GM21526 (cell line): ENCODE measurements around the gene GRM3.

Experiments used
- ATAC-seq: cut with Tn5 transposase; IDR thresholded peaks from one replicate; pipeline ENCODE4 v1.9.1; 2021; ENCODE audit warnings: moderate library complexity; ENCODE audit not compliant: unreplicated experiment, low FRiP score

GRM3 gene

DNA sequence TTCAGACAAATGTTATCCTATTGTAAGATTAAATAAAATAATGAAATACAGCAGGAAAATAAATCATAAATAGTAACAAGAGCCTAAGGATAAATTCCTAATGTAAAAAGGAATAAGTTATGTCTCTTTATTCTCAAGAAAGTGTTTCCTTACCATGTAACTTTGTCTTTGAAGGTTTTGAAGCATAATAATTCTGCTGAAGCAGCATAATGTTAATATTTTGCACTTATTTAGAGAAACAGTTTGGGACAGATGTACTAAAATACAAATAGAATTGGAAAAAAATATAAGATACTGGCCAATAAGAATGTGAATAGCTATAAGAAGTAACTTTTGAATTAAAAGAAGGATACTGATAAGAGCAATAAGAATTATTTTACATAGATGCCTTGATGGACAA lies 45.7 kb downstream of the GRM3 start:
- ATAC-seq, result no peak

DNA sequence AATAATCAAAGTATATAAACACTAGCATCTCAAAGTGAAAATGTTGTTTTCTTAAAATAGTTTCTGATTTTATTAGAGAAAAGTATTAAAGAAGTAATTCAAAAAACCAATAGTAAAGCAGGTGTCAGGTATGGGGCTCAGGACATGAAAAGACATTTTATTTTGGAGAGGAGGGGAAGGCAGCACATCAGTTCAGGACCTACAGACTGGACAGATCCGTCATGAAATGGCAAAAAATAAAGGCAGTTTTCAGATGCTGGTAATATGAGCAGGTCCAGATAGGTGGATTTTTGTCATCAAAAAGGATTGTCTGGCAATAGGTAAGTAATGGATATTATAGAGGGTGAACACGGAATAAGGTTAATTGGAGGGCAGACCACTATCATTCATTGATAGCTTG lies 49.0 kb downstream of the GRM3 start:
- ATAC-seq, result no peak

DNA sequence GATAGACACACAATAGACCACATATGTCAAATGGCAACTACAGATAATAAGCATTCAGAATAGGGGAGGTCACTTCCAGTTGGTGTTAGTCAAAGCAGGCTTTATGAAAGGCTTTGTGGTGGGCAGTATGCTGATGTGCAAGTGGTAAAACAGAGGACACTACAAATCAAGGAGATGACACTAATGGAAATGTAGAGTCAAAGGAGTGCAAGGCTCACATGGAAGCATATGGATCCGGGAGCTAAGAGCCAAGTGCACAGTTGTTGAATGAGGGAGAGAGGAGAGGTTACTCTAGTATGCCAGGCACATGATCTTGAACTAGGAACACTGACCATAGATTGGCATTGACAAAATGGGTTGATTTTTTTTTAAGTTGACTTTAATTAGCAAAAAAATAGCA lies 62.7 kb downstream of the GRM3 start:
- ATAC-seq, result no peak

DNA sequence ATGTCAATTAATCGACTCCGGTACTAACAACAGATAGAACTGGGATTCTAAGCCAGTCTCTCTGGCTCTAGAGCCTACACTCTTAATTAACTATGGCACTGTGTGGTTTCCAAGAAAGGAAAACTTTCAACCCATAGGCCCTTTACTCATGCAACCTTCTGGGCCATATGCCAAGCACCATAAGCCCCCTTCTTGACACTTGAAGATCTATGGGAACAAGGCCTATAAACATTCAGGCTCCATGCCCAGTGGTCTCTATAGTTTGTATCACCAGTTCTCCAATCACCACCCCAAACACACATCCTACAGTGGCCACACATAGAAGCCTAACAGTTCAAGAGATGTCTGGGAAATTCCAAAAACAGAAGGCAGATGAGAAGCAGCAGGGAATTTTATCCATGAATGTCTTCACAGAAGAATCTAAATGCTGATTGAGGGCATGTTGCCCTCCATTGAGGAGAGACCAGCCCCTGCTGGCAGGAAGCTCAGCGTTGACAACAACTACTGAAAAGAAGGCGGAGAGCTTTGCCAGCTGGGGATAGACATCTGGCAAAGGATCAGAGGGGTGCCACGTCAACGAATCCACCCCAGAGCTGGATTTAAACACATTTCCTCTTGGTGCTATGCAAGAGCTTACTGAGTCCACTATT lies 64.4 kb downstream of the GRM3 start:
- no peak for ATAC-seq

GRCh38 chr7:86720306-86720705 lies 76.6 kb downstream of the GRM3 start:
- no peak for ATAC-seq

GRCh38 chr7:86733783-86734182 lies 90.1 kb downstream of the GRM3 start:
- no peak for ATAC-seq

- no peak for ATAC-seq
These were observed 101.5 kb downstream of the GRM3 start for GRCh38 chr7:86745013-86745745.

- ATAC-seq, result no peak
These were observed 104.0 kb downstream of the GRM3 start for GRCh38 chr7:86747698-86748097.

GRCh38 chr7:86748201-86748600 lies 104.5 kb downstream of the GRM3 start:
- ATAC-seq, result no peak

DNA sequence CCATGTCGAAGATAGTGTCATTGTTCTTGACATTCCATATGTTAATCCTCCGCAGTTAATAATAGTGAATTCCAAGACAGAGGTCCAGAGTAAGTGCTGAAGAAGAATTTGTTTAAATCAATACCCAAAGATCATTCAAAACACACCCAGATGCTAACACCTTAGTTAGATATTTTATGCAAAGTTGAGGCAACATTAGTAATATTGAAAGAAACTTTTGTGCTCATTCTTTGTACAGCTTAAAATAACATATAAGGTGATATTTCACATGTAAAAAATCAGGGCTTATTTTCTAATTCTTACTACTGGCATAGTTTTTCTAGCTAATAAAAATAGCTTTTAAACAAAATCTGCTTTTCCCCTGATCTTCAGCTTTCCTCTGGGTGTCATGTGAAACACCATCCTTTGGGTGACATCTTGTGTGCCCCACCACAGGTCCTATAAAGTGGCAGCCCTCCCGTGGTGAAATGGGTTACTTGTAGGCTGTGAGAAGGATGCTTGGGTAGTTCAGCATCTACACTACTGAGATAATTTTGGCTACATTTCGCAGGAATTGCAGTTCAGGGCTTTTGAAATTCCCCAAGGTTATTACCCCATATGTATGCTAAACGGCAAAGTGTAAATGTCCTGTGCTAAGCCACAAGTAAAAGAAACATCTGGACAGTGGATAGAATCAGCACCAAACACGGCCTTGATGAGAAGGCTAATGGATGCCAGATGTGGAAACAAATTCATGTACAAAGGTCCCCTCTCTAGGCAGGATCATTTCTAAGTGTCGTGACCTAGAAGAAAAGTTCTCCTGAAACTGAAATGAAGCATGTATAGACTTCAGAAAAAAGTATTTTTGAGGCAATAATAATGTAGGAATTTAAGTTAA lies 105.4 kb downstream of the GRM3 start:
- ATAC-seq, result peak; percentile 47

GRCh38 chr7:86749741-86750665 lies 106.3 kb downstream of the GRM3 start:
- ATAC-seq, result no peak

GRCh38 chr7:86760236-86760635 lies 116.5 kb downstream of the GRM3 start:
- ATAC-seq, result no peak

- ATAC-seq, result no peak
These were observed 118.4 kb downstream of the GRM3 start for GRCh38 chr7:86762129-86762528.

- no peak for ATAC-seq
These were observed 122.2 kb downstream of the GRM3 start for GRCh38 chr7:86765931-86766330.

DNA sequence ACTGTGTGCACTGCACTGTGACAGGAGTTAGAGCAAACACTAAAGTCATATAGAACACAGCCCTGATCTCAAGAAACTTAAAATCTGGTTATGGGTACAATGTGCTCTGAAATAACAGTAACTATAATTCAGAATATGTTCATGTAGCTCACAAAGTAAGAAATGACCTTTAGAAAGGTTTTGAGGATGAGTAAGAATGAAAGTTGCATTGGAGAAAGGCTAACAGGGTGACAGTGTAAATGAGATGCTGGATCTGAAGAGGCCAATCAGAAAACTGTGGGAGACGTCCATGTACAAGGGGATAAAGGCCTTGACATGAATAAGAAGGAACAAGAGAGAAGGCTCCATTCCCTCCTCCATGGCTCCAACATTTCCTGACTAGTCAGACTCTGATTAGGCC lies 124.7 kb downstream of the GRM3 start:
- ATAC-seq, result peak; percentile 36

DNA sequence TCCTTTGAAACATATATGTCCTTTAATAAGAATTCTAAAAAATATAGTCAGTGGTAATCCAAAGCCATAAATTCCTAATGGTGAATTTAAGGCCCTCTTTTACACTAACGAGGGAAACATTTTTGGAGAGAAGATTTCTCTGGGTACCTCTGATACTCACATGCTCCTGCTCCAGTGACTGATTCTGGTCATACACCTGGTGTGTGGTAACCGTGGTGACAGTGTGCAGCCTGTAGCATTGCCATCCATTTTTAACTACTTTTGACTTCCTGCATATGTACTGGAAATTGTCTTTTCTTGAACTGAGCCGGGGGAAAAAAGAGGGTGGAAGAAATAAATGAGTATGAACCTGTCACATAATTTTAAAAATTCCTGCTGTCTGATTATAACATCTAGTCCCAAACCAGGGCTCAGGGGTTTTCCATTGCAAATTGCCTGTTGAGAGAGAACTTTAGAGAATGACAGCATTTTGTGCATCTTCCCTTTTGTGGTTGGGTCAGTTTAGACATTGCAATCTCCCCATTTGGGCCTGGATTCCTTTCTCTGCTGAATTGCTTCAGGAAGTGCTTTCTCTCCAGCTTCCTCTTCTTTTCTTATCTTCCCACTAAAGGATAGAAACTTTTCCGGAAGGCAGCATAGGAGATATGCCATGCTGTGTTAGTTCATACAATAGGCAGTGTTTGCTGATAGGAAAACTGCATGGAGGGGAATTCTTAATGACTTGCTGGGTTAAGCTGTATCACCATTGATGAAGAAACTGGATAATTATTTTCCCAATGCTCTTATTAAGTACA lies 125.5 kb downstream of the GRM3 start:
- ATAC-seq, result peak; percentile 95

DNA sequence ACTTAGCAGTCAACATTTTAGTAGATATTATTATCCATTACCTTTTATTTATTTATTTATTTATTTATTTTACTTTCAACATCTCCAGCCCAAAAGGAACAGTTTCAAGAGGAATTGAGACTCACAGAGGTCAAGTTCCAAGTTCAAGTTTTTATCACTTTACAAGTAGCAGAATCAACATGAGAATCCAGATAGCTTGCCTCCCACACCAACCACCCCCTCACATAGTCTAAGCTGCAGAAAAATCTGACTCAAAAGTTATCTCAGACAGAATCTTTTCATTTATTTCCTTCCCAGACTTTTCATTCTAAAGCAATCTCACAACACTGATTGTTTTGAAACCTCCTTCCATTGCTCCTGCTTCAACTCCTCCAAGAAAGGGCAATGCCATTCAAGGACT lies 129.6 kb downstream of the GRM3 start:
- ATAC-seq, result peak; percentile 39

DNA sequence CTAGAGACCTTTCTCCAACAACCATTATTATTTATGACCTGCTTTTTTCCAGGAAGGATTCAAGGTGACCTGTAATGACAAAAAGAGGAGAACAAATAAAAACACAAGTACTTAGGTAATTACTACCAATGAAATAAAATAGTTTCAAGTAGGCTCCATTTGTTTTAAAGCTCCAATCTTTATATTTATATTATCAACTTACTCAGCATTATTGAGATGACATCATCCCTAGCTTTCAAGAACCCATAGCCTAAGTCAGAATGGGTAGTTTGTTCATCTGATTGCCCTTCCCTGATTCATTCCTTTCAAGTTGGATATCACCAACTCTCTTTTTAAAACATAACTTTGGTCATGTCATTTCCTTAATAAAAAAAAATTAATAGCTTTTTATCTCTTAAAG lies 131.5 kb downstream of the GRM3 start:
- ATAC-seq, result no peak

DNA sequence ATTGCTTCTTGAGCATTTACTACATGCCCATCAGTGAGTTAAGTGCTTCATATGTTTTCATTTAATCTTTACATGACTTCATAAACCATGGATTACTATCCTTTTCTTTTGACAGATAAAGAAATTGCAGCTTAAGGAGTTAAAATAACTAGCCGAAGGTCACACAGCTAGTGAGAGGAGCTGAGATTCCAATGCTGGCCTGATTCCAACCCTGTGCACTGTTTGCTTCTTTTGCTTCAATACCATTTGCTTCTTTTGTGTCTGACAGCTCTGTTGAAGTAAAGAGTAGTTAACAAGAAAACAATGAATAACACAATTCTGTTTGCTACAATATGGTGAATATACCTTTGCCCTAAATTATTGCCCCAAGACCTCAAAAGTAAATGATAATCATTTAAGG lies 132.4 kb downstream of the GRM3 start:
- ATAC-seq, result no peak

GRCh38 chr7:86778271-86778670 lies 134.6 kb downstream of the GRM3 start:
- no peak for ATAC-seq
